K562 (cell line): ENCODE results near the gene MDK. TPM values are rescaled to one million over a fixed set of nuclear protein-coding genes. Genes with fewer than 3 reads are reported as not detected.

ENCODE experiments used
- ATAC-seq: fragments of 200-7000 bp; cut with Tn5 transposase; 3 replicates; pipeline ENCODE4 v1.9.1; 2020; ENCODE audit warnings: moderate library complexity
- BruUV-seq: library from RNA; stranded (reverse); fragments of 400-500 nt; replicated peaks from 2 replicates; lab custom pipeline; 2021; lab: Mats Ljungman, UMichigan
- CTCF ChIA-PET: fragments of 300-600 bp; formaldehyde crosslinking; extraction: SDS; loops from one replicate; lab custom pipeline; 2021; ENCODE audit warnings: low intra/inter-chr PET ratio; lab: Yijun Ruan, JAX
- POLR2A ChIA-PET: fragments of 300-600, 350-650 bp; sonication (Branson Sonifier 250); formaldehyde crosslinking; extraction: SDS; loops from one replicate; lab custom pipeline; 2021; ENCODE audit warnings: antibody characterized with exemption, inconsistent platforms; lab: Yijun Ruan, JAX
- DNase-seq, 4 experiments: peaks; one replicate each; pipeline versions ENCODE4 v3.0.0 to v3.0.0-alpha.2; 2011 to 2018; ENCODE audit warnings: low spot score in 3 of 4, mixed read lengths in 3 of 4; ENCODE audit errors: extremely low read depth in 1 of 4
- FAIRE-seq: peaks from 2 replicates; lab custom pipeline; 2011; peaks lifted over from hg19 to GRCh38; lab: Jason Lieb, UNC
- H2AFZ ChIP-seq: 2 replicates; pipeline ENCODE4 v1.6.0; 2011; ENCODE audit warnings: low read depth, low read length, control low read depth, inconsistent platforms
- H3K27ac ChIP-seq: fragments of 200-600 bp; 3 replicates; pipeline ENCODE4 v1.8.0; 2011; ENCODE audit warnings: low read depth, mild to moderate bottlenecking, control low read depth, inconsistent platforms, low read length, moderate library complexity, mixed read lengths; ENCODE audit errors: extremely low read depth
- H3K27me3 ChIP-seq, 2 experiments: fragments of 300-600 bp in 1 of 2; 2 replicates in 1 of 2; 3 replicates in 1 of 2; pipeline versions ENCODE4 v1.6.0 to v1.8.0; 2011; ENCODE audit warnings: inconsistent platforms in 2 of 2, low read length in 2 of 2, mild to moderate bottlenecking in 1 of 2, mixed read lengths in 1 of 2, moderate library complexity in 1 of 2; ENCODE audit not compliant: control insufficient read depth in 2 of 2, insufficient read depth in 2 of 2
- H3K36me3 ChIP-seq: fragments of 300-600 bp; 3 replicates; pipeline ENCODE4 v1.8.0; 2011; ENCODE audit warnings: mild to moderate bottlenecking, low read length, inconsistent platforms; ENCODE audit not compliant: control insufficient read depth, insufficient read depth
- H3K4me1 ChIP-seq, 2 experiments: fragments of 200-600 bp in 1 of 2; replicated peaks in 1 of 2; 2 replicates in 1 of 2; 3 replicates in 1 of 2; pipeline versions ENCODE4 v1.5.1 to v1.8.0; 2011; ENCODE audit warnings: inconsistent platforms in 2 of 2, low read length in 2 of 2, mild to moderate bottlenecking in 1 of 2, mixed read lengths in 1 of 2, moderate library complexity in 1 of 2; ENCODE audit not compliant: control insufficient read depth in 2 of 2, insufficient read depth in 2 of 2
- H3K4me2 ChIP-seq: 2 replicates; pipeline ENCODE4 v1.6.1; 2011; ENCODE audit warnings: low read length, control low read depth, inconsistent platforms, mixed read lengths; ENCODE audit not compliant: insufficient read depth
- H3K4me3 ChIP-seq: fragments of 200-600 bp; sonication (generic), shearing (Covaris generic); 2 replicates; pipeline ENCODE4 v1.5.1; 2016; ENCODE audit warnings: control low read depth, inconsistent platforms
- H3K79me2 ChIP-seq: fragments of 200-600 bp; 3 replicates; pipeline ENCODE4 v1.8.0; 2011; ENCODE audit warnings: low read length, inconsistent platforms; ENCODE audit not compliant: control insufficient read depth, insufficient read depth
- H3K9ac ChIP-seq, 2 experiments: 2 replicates each; pipeline versions ENCODE4 v1.6.0 to v1.6.1; 2011; ENCODE audit warnings: low read depth in 2 of 2, low read length in 2 of 2, control low read depth in 1 of 2, inconsistent platforms in 1 of 2, mild to moderate bottlenecking in 1 of 2, mixed read lengths in 1 of 2; ENCODE audit not compliant: insufficient read depth in 1 of 2
- H3K9me1 ChIP-seq: one replicate; pipeline ENCODE4 v1.6.0; 2011; ENCODE audit warnings: inconsistent platforms, mild to moderate bottlenecking, low read length, moderate library complexity; ENCODE audit not compliant: control insufficient read depth, insufficient read depth
- H3K9me3 ChIP-seq: replicated peaks from 2 replicates; pipeline ENCODE4 v1.5.1; 2011; ENCODE audit warnings: low read depth, low read length, inconsistent platforms; ENCODE audit not compliant: control insufficient read depth, insufficient read depth
- H4K20me1 ChIP-seq: replicated peaks from 2 replicates; pipeline ENCODE4 v1.6.1; 2011; ENCODE audit warnings: low read length, inconsistent platforms, mixed read lengths; ENCODE audit not compliant: control insufficient read depth, insufficient read depth
- ETV6 ChIP-seq, 3 experiments: fragments of 150-350 bp in 1 of 3; sonication (generic) in 1 of 3; formaldehyde crosslinking in 1 of 3; IDR thresholded peaks; 2 replicates each; pipeline versions ENCODE4 v1.6.1 to v1.8.0; 2014 to 2022; ENCODE audit warnings: borderline replicate concordance in 2 of 3, low read depth in 2 of 3, antibody characterized with exemption in 1 of 3, low read length in 1 of 3, mild to moderate bottlenecking in 1 of 3, missing genetic modification reagents in 1 of 3
- GTF2F1 ChIP-seq: IDR thresholded peaks from 2 replicates; pipeline ENCODE4 v1.6.1; 2011; ENCODE audit warnings: low read depth, low read length, improper control_type of control experiment
- HIVEP1 ChIP-seq: fragments of 250-450 bp; sonication (Bioruptor Pico); IDR thresholded peaks from 2 replicates; pipeline ENCODE4 v1.4.0; 2020; ENCODE audit warnings: mild to moderate bottlenecking
- HMG20B ChIP-seq: fragments of 250-450 bp; sonication (Bioruptor Pico); IDR thresholded peaks from 2 replicates; pipeline ENCODE4 v1.5.0; 2021; ENCODE audit warnings: mild to moderate bottlenecking
- ID3 ChIP-seq, 2 experiments: fragments of 250-450 bp in 1 of 2; fragments of 450-650 bp in 1 of 2; sonication (Bioruptor Pico) in 1 of 2; IDR thresholded peaks; 2 replicates each; pipeline versions ENCODE4 v1.6.1 to v1.8.0; 2016 to 2021; ENCODE audit warnings: mild to moderate bottlenecking in 2 of 2, moderate library complexity in 2 of 2, missing compliant biosample characterization in 1 of 2, missing genetic modification characterization in 1 of 2
- KDM5B ChIP-seq: fragments of 200-600 bp; sonication (generic); IDR thresholded peaks from 2 replicates; pipeline ENCODE4 v1.6.1; 2012; ENCODE audit warnings: low read depth, mild to moderate bottlenecking, moderate library complexity, low read length, control low read depth, inconsistent platforms; ENCODE audit not compliant: insufficient replicate concordance
- L3MBTL2 ChIP-seq: fragments of 450-650 bp; IDR thresholded peaks from 2 replicates; pipeline ENCODE4 v1.6.1; 2016; ENCODE audit warnings: mild to moderate bottlenecking, moderate library complexity
- MAFK ChIP-seq: IDR thresholded peaks from 2 replicates; pipeline ENCODE4 v1.6.1; 2011; ENCODE audit warnings: low read length, improper control_type of control experiment
- MECOM ChIP-seq: fragments of 250-450 bp; sonication (Bioruptor Pico); IDR thresholded peaks from 2 replicates; pipeline ENCODE4 v1.8.0; 2022; ENCODE audit warnings: inconsistent platforms
- MEF2D ChIP-seq: conservative IDR thresholded peaks from 2 replicates; pipeline ENCODE4 v1.6.1; 2016; ENCODE audit warnings: low read depth, missing genetic modification characterization, missing compliant biosample characterization
- ZMIZ1 ChIP-seq, 2 experiments: fragments of 150-350 bp in 1 of 2; IDR thresholded peaks; 2 replicates each; pipeline ENCODE4 v1.6.1; 2012 to 2016; ENCODE audit warnings: low read depth in 2 of 2, low read length in 2 of 2, mild to moderate bottlenecking in 1 of 2, moderate library complexity in 1 of 2
- WGBS: fragments of 100-300 bp; shearing (Covaris generic); methylation state at CpG from one replicate; pipeline ENCODE4 v1.1.6; 2016; ENCODE audit warnings: low coverage, mixed read lengths; ENCODE audit not compliant: insufficient coverage; ENCODE audit errors: missing lambda C conversion rate; 5-methylcytosine and 5-hydroxymethylcytosine counted together
- in situ Hi-C: fragments of 300-500 bp; cut with MboI; formaldehyde crosslinking; loops from 4 replicates; pipeline ENCODE4 v1.15.0; 2018; ENCODE audit warnings: inconsistent platforms, mixed read lengths
- intact Hi-C: fragments of 100-400 bp; cut with micrococcal nuclease; formaldehyde crosslinking; loops from 2 replicates; pipeline ENCODE4 v1.14.2; 2022
- polyA plus RNA-seq, 8 experiments: library from polyadenylated mRNA; depleted of rRNA in 4 of 8; stranded (reverse) in 5 of 8; unstranded in 3 of 8; fragments of >200 nt; fragmentation: Nextera tagmentation in 2 of 8; fragmentation: Illumina TruSeq in 1 of 8; extraction: Ambion mirVana in 2 of 8; extraction: Trizol in 1 of 8; gene quantifications; 2 replicates each; pipeline versions ENCODE4 v1.2.1 to v1.2.3, GENCODE V29; 2011 to 2014; ENCODE audit warnings: inconsistent platforms in 1 of 8, missing spikeins in 1 of 8
- total RNA-seq, 7 experiments: library from RNA; depleted of rRNA in 6 of 7; stranded (reverse); fragments of >200 nt in 6 of 7; fragmentation: Illumina TruSeq in 2 of 7; extraction: Trizol in 2 of 7; gene quantifications; 2 replicates each; pipeline versions ENCODE4 v1.2.1 to v1.2.3, GENCODE V29; 2011 to 2021; ENCODE audit warnings: low replicate concordance in 1 of 7

The MDK gene
- total and polyA plus RNA-seq, 9 of the 15 experiments (the other 6 are each of a cell fraction or from before 2014, with no cell fraction given) = 20.7 to 700 (median 350) TPM

GRCh38 chr11:46393759-46394158 lies 12.3 kb downstream of the MDK start (continued):
- TF ChIP-seq ID3 (CRISPR knock-in tag; IDR thresholded peaks at IDR 0.05) (no peak), ID3 (tag; IDR thresholded peaks at IDR 0.05) (no peak)

- BruUV-seq = no TSS peak
- in situ Hi-C loops = no loop called here
These were observed 16.1 kb downstream of the MDK start for GRCh38 chr11:46397526-46397925.

More at GRCh38 chr11:46397526-46397925, 16.1 kb downstream of the MDK start:
- 95% methylated on average over 11 of the region's 19 CpGs for WGBS
- Histone ChIP-seq H3K27me3 (no peaks in the 10 kb centered on the region), H3K27ac (no peak overlapping the region), H3K36me3 (peaks cover 22% of the 10 kb centered on the region; the same call in 2 of the 3 replicates), H3K9me1 (no peaks in the 10 kb centered on the region), H4K20me1 (peaks cover 13% of the 10 kb centered on the region), H2AFZ (no peak overlapping the region), H3K4me2 (no peak overlapping the region), H3K9me3 (no peaks in the 10 kb centered on the region), H3K4me3 (no peak overlapping the region), H3K9ac (peak overlapping the region in 1 of 2 experiments; percentile 69; a peak in 1 of 4 replicates), H3K4me1 (peaks cover 8 to 9% of the 10 kb centered on the region in 2 experiments; a peak in 4 of 5 replicates), H3K79me2 (no peaks in the 10 kb centered on the region)
- POLR2A ChIA-PET = interaction anchor here (0.7 kb wide), 1 partner anchor 11 kb away, joined by 3 read pairs; no protein-coding TSS in a partner anchor
- no peak for DNase-seq
- TF ChIP-seq L3MBTL2 (no peak), KDM5B (no peak), ETV6 (IDR thresholded peaks at IDR 0.05; ENCODE audit: borderline replicate concordance in 1 of 2, low read depth in 2 of 2, low read length in 1 of 2) (no peak), ETV6 (CRISPR knock-in tag; IDR thresholded peaks at IDR 0.05; ENCODE audit: borderline replicate concordance) (no peak), HMG20B (CRISPR knock-in tag) (no peak), HIVEP1 (CRISPR knock-in tag) (no peak), ZMIZ1 (IDR thresholded peaks at IDR 0.05; ENCODE audit: low read depth in 2 of 2, low read length in 2 of 2) (no peak), MECOM (no peak), GTF2F1 (no peak), MEF2D (no peak), MAFK (no peak)
- intact Hi-C loops = no loop called here
- CTCF ChIA-PET = no interaction called here
- no peak for FAIRE-seq
- no peak for ATAC-seq
